Measurements from ENCODE around the gene FAM9C. TPM values are rescaled to one million over a fixed set of nuclear protein-coding genes. Genes with fewer than 3 reads are reported as not detected.
"Not testable (repeated sequence)": the region's sequence is repeated elsewhere in the genome, so short reads cannot be mapped to it uniquely, and the experiment has no call there.

FAM9C gene
- total RNA-seq, 4 donors from 2014 or later = not detected

GRCh38 chrX:13023979-13024378 is 20.4 kb downstream of the FAM9C start:
- Histone ChIP-seq H3K9me3 (no peaks in the 10 kb centered on the region), H3K36me3 (no peaks in the 10 kb centered on the region), H3K4me3 (no peak overlapping the region), H3K27ac (replicated peaks in 1 of 4) (no peak overlapping the region), H3K4me1 (peaks cover 2 to 11% (median 6%) of the 10 kb centered on the region in 4 donors), H3K27me3 (no peaks in the 10 kb centered on the region)
- DNase-seq (ENCODE audit: extremely low spot score) = no peak
- 80% methylated on average over 4 of the region's 4 CpGs for WGBS
- intact Hi-C loops (cut with DNase I) = no loop called here
- TF ChIP-seq POLR2A (IDR thresholded peaks at IDR 0.05; ENCODE audit: low read depth) (no peak), EP300 (IDR thresholded peaks at IDR 0.05) (no peak), CTCF (IDR thresholded peaks at IDR 0.05) (no peak), POLR2AphosphoS5 (IDR thresholded peaks at IDR 0.05) (no peak)

GRCh38 chrX:13023567-13023966 is 20.9 kb downstream of the FAM9C start:
- H3K4me3 ChIP-seq = no peak overlapping the region
- intact Hi-C loops (cut with DNase I) = no loop called here
- H3K9me3 ChIP-seq = no peaks in the 10 kb centered on the region
- H3K36me3 ChIP-seq = no peaks in the 10 kb centered on the region
- H3K4me1 ChIP-seq = peaks cover 0 to 6% (median 2%) of the 10 kb centered on the region in 4 donors
- H3K27me3 ChIP-seq = no peaks in the 10 kb centered on the region
- no peak for TF ChIP-seq POLR2A (IDR thresholded peaks at IDR 0.05; ENCODE audit: low read depth)
- WGBS = 94% methylated on average over 3 of the region's 3 CpGs
- DNase-seq (ENCODE audit: extremely low spot score) = no peak
- H3K27ac ChIP-seq (replicated peaks in 1 of 4) = no peak overlapping the region

- Histone ChIP-seq H3K4me1 (peaks cover 0 to 4% (median 0%) of the 10 kb centered on the region in 4 donors), H3K9me3 (no peaks in the 10 kb centered on the region), H3K36me3 (no peaks in the 10 kb centered on the region), H3K27ac (replicated peaks in 1 of 4) (no peak overlapping the region), H3K27me3 (no peaks in the 10 kb centered on the region), H3K4me3 (no peak overlapping the region)
- TF ChIP-seq CTCF (IDR thresholded peaks at IDR 0.05) = no peak
- TF ChIP-seq POLR2A (IDR thresholded peaks at IDR 0.05; ENCODE audit: low read depth) = no peak
- no peak for TF ChIP-seq EP300 (IDR thresholded peaks at IDR 0.05)
- no peak for TF ChIP-seq POLR2AphosphoS5 (IDR thresholded peaks at IDR 0.05)
- no peak for DNase-seq (ENCODE audit: extremely low spot score)
- WGBS = 60% methylated on average over 2 of the region's 2 CpGs
- intact Hi-C loops (cut with DNase I) = no loop called here
Observed at GRCh38 chrX:13022926-13023325, 21.5 kb downstream of the FAM9C start.

GRCh38 chrX:13016731-13017130 is 27.7 kb downstream of the FAM9C start:
- H3K27me3 ChIP-seq; H3K4me3 ChIP-seq; intact Hi-C loops (cut with DNase I); H3K27ac ChIP-seq (replicated peaks in 1 of 4); DNase-seq (ENCODE audit: extremely low spot score); H3K36me3 ChIP-seq; H3K9me3 ChIP-seq: not testable (repeated sequence)
- H3K4me1 ChIP-seq = peaks cover 0 to 12% (median 4%) of the 10 kb centered on the region in 4 donors
- 72% methylated on average over 6 of the region's 6 CpGs for WGBS

- no peak for TF ChIP-seq POLR2A (IDR thresholded peaks at IDR 0.05; ENCODE audit: low read depth)
- TF ChIP-seq POLR2AphosphoS5 (IDR thresholded peaks at IDR 0.05) = no peak
- no peaks in the 10 kb centered on the region for H3K27me3 ChIP-seq
- no peaks in the 10 kb centered on the region for H3K36me3 ChIP-seq
- 54% methylated on average over 3 of the region's 3 CpGs for WGBS
- no peak overlapping the region for H3K4me3 ChIP-seq
- H3K27ac ChIP-seq (replicated peaks in 1 of 4) = no peak overlapping the region
- H3K4me1 ChIP-seq = peaks cover 0 to 12% (median 4%) of the 10 kb centered on the region in 4 donors
- DNase-seq (ENCODE audit: extremely low spot score) = no peak
- H3K9me3 ChIP-seq = no peaks in the 10 kb centered on the region
- intact Hi-C loops (cut with DNase I) = no loop called here
Observed at GRCh38 chrX:13015536-13016236, 28.7 kb downstream of the FAM9C start.

GRCh38 chrX:13014111-13015096 is 30.0 kb downstream of the FAM9C start:
- DNase-seq (ENCODE audit: extremely low spot score) = no peak
- WGBS = 65% methylated on average over 7 of the region's 7 CpGs
- Histone ChIP-seq H3K4me1 (peaks cover 0 to 16% (median 4%) of the 10 kb centered on the region in 4 donors), H3K27me3 (no peaks in the 10 kb centered on the region), H3K27ac (replicated peaks in 1 of 4) (no peak overlapping the region), H3K36me3 (no peaks in the 10 kb centered on the region), H3K4me3 (no peak overlapping the region), H3K9me3 (no peaks in the 10 kb centered on the region)
- intact Hi-C loops (cut with DNase I) = no loop called here
- TF ChIP-seq POLR2A (IDR thresholded peaks at IDR 0.05; ENCODE audit: low read depth) (no peak), EP300 (IDR thresholded peaks at IDR 0.05) (no peak), CTCF (IDR thresholded peaks at IDR 0.05) (no peak), POLR2AphosphoS5 (IDR thresholded peaks at IDR 0.05) (no peak)

Measured in esophagus muscularis mucosa (tissue), 4 donors.